Parathyroid adenoma (tissue), 2 donors: ENCODE data around the gene MAPK1IP1L.

Source experiments
- H2AFZ ChIP-seq: fragments of 300-600 bp; sonication (generic); one replicate; pipeline ENCODE4 v1.7.0; 2017; ENCODE audit warnings: antibody characterized with exemption, mild to moderate bottlenecking
- H3K27ac ChIP-seq: fragments of 300-600 bp; sonication (generic); one replicate; pipeline ENCODE4 v1.7.0; 2017
- H3K27me3 ChIP-seq: fragments of 300-600 bp; sonication (generic); one replicate; pipeline ENCODE4 v1.7.0; 2017; ENCODE audit warnings: low read length; ENCODE audit not compliant: control insufficient read depth, insufficient read depth
- H3K36me3 ChIP-seq: fragments of 300-600 bp; sonication (generic); one replicate; pipeline ENCODE4 v1.7.0; 2017; ENCODE audit warnings: low read length; ENCODE audit not compliant: control insufficient read depth, insufficient read depth
- H3K4me1 ChIP-seq: fragments of 300-600 bp; sonication (generic); one replicate; pipeline ENCODE4 v1.7.0; 2017; ENCODE audit warnings: control low read depth
- H3K4me2 ChIP-seq: fragments of 300-600 bp; sonication (generic); one replicate; pipeline ENCODE4 v1.7.0; 2017; ENCODE audit warnings: low read length
- H3K4me3 ChIP-seq: fragments of 300-600 bp; sonication (generic); one replicate; pipeline ENCODE4 v1.7.0; 2017; ENCODE audit warnings: low read depth, low read length
- H3K79me2 ChIP-seq: fragments of 300-600 bp; sonication (generic); one replicate; pipeline ENCODE4 v1.7.0; 2017; ENCODE audit warnings: control low read depth
- H3K9ac ChIP-seq: fragments of 300-600 bp; sonication (generic); one replicate; pipeline ENCODE4 v1.7.0; 2017; ENCODE audit warnings: mild to moderate bottlenecking
- H3K9me3 ChIP-seq: fragments of 300-600 bp; sonication (generic); one replicate; pipeline ENCODE4 v1.7.0; 2017; ENCODE audit warnings: low read length; ENCODE audit not compliant: control insufficient read depth
- TF ChIP-seq, protein P1 (sequence below): fragments of 300-600 bp; sonication (generic); IDR thresholded peaks from one replicate; pipeline ENCODE4 v1.7.0; 2017; ENCODE audit warnings: antibody characterized with exemption, mild to moderate bottlenecking
- donor health status: primary hyperparathyroidism.

The MAPK1IP1L gene

DNA sequence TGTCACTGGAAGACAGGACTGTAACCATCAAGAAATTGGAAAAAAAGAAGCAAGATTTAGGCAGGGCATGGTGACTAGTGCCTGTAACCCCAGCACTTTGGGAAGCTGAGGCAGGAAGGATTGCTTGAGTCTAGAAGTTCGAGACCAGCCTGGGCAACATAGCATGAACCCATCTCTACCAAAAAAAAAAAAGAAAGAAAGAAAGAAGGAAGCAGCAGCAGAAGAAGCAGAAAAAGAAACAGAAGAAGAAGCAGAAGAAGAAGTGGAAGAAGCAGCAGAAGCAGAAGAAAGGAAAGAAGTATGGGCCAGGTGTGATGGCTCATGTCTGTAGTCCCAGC, 47.1 kb downstream of the MAPK1IP1L start:
- H3K4me3 ChIP-seq, result no peak overlapping the region
- no peak overlapping the region for H3K27ac ChIP-seq

GRCh38 chr14:55099756-55100155, 48.3 kb downstream of the MAPK1IP1L start:
- no peak overlapping the region for H3K4me3 ChIP-seq
- H3K9me3 ChIP-seq, result no peaks in the 10 kb centered on the region
- H3K9ac ChIP-seq, result no peak overlapping the region
- no peaks in the 10 kb centered on the region for H3K27me3 ChIP-seq
- H3K36me3 ChIP-seq, result no peaks in the 10 kb centered on the region
- no peak overlapping the region for H3K27ac ChIP-seq
- no peaks in the 10 kb centered on the region for H3K4me1 ChIP-seq
- TF ChIP-seq, protein P1, sequence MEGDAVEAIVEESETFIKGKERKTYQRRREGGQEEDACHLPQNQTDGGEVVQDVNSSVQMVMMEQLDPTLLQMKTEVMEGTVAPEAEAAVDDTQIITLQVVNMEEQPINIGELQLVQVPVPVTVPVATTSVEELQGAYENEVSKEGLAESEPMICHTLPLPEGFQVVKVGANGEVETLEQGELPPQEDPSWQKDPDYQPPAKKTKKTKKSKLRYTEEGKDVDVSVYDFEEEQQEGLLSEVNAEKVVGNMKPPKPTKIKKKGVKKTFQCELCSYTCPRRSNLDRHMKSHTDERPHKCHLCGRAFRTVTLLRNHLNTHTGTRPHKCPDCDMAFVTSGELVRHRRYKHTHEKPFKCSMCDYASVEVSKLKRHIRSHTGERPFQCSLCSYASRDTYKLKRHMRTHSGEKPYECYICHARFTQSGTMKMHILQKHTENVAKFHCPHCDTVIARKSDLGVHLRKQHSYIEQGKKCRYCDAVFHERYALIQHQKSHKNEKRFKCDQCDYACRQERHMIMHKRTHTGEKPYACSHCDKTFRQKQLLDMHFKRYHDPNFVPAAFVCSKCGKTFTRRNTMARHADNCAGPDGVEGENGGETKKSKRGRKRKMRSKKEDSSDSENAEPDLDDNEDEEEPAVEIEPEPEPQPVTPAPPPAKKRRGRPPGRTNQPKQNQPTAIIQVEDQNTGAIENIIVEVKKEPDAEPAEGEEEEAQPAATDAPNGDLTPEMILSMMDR, result no peak
- no peak overlapping the region for H2AFZ ChIP-seq
- H3K79me2 ChIP-seq, result no peaks in the 10 kb centered on the region
- no peak overlapping the region for H3K4me2 ChIP-seq

More for the DNA sequence above, 47.1 kb downstream of the MAPK1IP1L start:
- TF ChIP-seq, protein P1, result no peak
- H2AFZ ChIP-seq, result no peak overlapping the region
- H3K4me2 ChIP-seq, result no peak overlapping the region
- no peaks in the 10 kb centered on the region for H3K4me1 ChIP-seq
- no peak overlapping the region for H3K9ac ChIP-seq
- no peaks in the 10 kb centered on the region for H3K79me2 ChIP-seq
- H3K9me3 ChIP-seq, result no peaks in the 10 kb centered on the region
- no peaks in the 10 kb centered on the region for H3K27me3 ChIP-seq
- no peaks in the 10 kb centered on the region for H3K36me3 ChIP-seq

GRCh38 chr14:55101698-55102097, 50.3 kb downstream of the MAPK1IP1L start:
- Histone ChIP-seq H3K36me3 (no peaks in the 10 kb centered on the region), H3K4me2 (no peak overlapping the region), H3K4me1 (no peaks in the 10 kb centered on the region), H3K9me3 (no peaks in the 10 kb centered on the region), H3K79me2 (no peaks in the 10 kb centered on the region), H3K9ac (no peak overlapping the region), H3K27me3 (no peaks in the 10 kb centered on the region), H3K4me3 (no peak overlapping the region), H2AFZ (no peak overlapping the region), H3K27ac (peak overlapping the region; percentile 13)
- TF ChIP-seq, protein P1, result no peak

GRCh38 chr14:55102141-55102621, 50.7 kb downstream of the MAPK1IP1L start:
- Histone ChIP-seq H3K36me3 (no peaks in the 10 kb centered on the region), H3K27ac (peak overlapping the region; percentile 13), H2AFZ (no peak overlapping the region), H3K9me3 (no peaks in the 10 kb centered on the region), H3K4me3 (no peak overlapping the region), H3K79me2 (no peaks in the 10 kb centered on the region), H3K4me2 (no peak overlapping the region), H3K9ac (no peak overlapping the region), H3K27me3 (no peaks in the 10 kb centered on the region), H3K4me1 (no peaks in the 10 kb centered on the region)
- TF ChIP-seq, protein P1, result no peak

- Histone ChIP-seq H3K36me3 (no peaks in the 10 kb centered on the region), H3K27me3 (no peaks in the 10 kb centered on the region), H2AFZ (peak overlapping the region; percentile 14), H3K4me1 (peaks cover 4% of the 10 kb centered on the region), H3K4me3 (no peak overlapping the region), H3K9ac (no peak overlapping the region), H3K9me3 (no peaks in the 10 kb centered on the region), H3K4me2 (no peak overlapping the region), H3K27ac (peak overlapping the region; percentile 30), H3K79me2 (no peaks in the 10 kb centered on the region)
- TF ChIP-seq, protein P1, result no peak
Measured at GRCh38 chr14:55103005-55103640, 51.7 kb downstream of the MAPK1IP1L start.
